H7 (cell line): ENCODE measurements around the gene LRIG1. TPM values are rescaled to one million over a fixed set of nuclear protein-coding genes. Genes with fewer than 3 reads are reported as not detected.

Experiments
- DNase-seq: peaks from one replicate; pipeline ENCODE4 v3.0.0; 2012
- H3K27me3 ChIP-seq: 2 replicates; pipeline ENCODE4 v1.6.0; 2011; ENCODE audit warnings: mild to moderate bottlenecking, low read length; ENCODE audit not compliant: control insufficient read depth, insufficient read depth
- H3K36me3 ChIP-seq: replicated peaks from 2 replicates; pipeline ENCODE4 v1.5.1; 2011; ENCODE audit warnings: low read length; ENCODE audit not compliant: control insufficient read depth, insufficient read depth
- H3K4me3 ChIP-seq: 2 replicates; pipeline ENCODE4 v1.5.1; 2011; ENCODE audit warnings: low read depth, mild to moderate bottlenecking, control low read depth, low read length, moderate library complexity; ENCODE audit not compliant: insufficient read depth
- total RNA-seq: library from RNA; depleted of rRNA; stranded (reverse); fragments of >200 nt; shearing (Covaris generic); gene quantifications from 2 replicates; pipeline ENCODE4 v1.2.3, GENCODE V29; 2014

Gene LRIG1
- total RNA-seq, 1 experiment from 2014 or later: 69.7 TPM

GRCh38 chr3:66400411-66401156, 100.2 kb downstream of the LRIG1 start:
- no peak for DNase-seq
- H3K4me3 ChIP-seq: no peak overlapping the region
- H3K36me3 ChIP-seq: peaks cover 46% of the 10 kb centered on the region
- no peaks in the 10 kb centered on the region for H3K27me3 ChIP-seq

GRCh38 chr3:66399529-66400232, 101.1 kb downstream of the LRIG1 start:
- Histone ChIP-seq H3K36me3 (peaks cover 45% of the 10 kb centered on the region), H3K4me3 (no peak overlapping the region)
- DNase-seq: no peak

GRCh38 chr3:66398228-66399025, 102.4 kb downstream of the LRIG1 start:
- Histone ChIP-seq H3K36me3 (peaks cover 44% of the 10 kb centered on the region), H3K4me3 (no peak overlapping the region), H3K27me3 (no peaks in the 10 kb centered on the region)
- no peak for DNase-seq

More at GRCh38 chr3:66399529-66400232, 101.1 kb downstream of the LRIG1 start:
- no peaks in the 10 kb centered on the region for H3K27me3 ChIP-seq

GRCh38 chr3:66397745-66398144, 103.1 kb downstream of the LRIG1 start:
- Histone ChIP-seq H3K36me3 (peaks cover 44% of the 10 kb centered on the region), H3K27me3 (no peaks in the 10 kb centered on the region), H3K4me3 (no peak overlapping the region)
- no peak for DNase-seq

- no peak for DNase-seq
- H3K27me3 ChIP-seq: no peaks in the 10 kb centered on the region
- H3K4me3 ChIP-seq: no peak overlapping the region
- H3K36me3 ChIP-seq: peaks cover 48% of the 10 kb centered on the region
Observed at GRCh38 chr3:66396888-66397287, 103.9 kb downstream of the LRIG1 start.

- Histone ChIP-seq H3K4me3 (no peak overlapping the region), H3K27me3 (no peaks in the 10 kb centered on the region), H3K36me3 (peaks cover 47% of the 10 kb centered on the region)
- no peak for DNase-seq
Observed at GRCh38 chr3:66396161-66396760, 104.6 kb downstream of the LRIG1 start.

GRCh38 chr3:66395635-66396034, 105.2 kb downstream of the LRIG1 start:
- DNase-seq: no peak
- Histone ChIP-seq H3K27me3 (no peaks in the 10 kb centered on the region), H3K4me3 (no peak overlapping the region), H3K36me3 (peaks cover 49% of the 10 kb centered on the region)

- Histone ChIP-seq H3K27me3 (no peaks in the 10 kb centered on the region), H3K36me3 (peaks cover 47% of the 10 kb centered on the region), H3K4me3 (no peak overlapping the region)
- DNase-seq: no peak
Observed at GRCh38 chr3:66394753-66395249, 106.0 kb downstream of the LRIG1 start.

GRCh38 chr3:66394019-66394752, 106.6 kb downstream of the LRIG1 start:
- Histone ChIP-seq H3K36me3 (peaks cover 45% of the 10 kb centered on the region), H3K27me3 (no peaks in the 10 kb centered on the region), H3K4me3 (no peak overlapping the region)
- no peak for DNase-seq

- H3K27me3 ChIP-seq: no peaks in the 10 kb centered on the region
- H3K4me3 ChIP-seq: no peak overlapping the region
- no peak for DNase-seq
- peaks cover 41% of the 10 kb centered on the region for H3K36me3 ChIP-seq
Observed at GRCh38 chr3:66393333-66394005, 107.4 kb downstream of the LRIG1 start.

- peak; percentile 18 for DNase-seq
- Histone ChIP-seq H3K27me3 (no peaks in the 10 kb centered on the region), H3K36me3 (peaks cover 37% of the 10 kb centered on the region), H3K4me3 (no peak overlapping the region)
Observed at GRCh38 chr3:66392966-66393332, 107.9 kb downstream of the LRIG1 start.

GRCh38 chr3:66392512-66392911, 108.3 kb downstream of the LRIG1 start:
- no peak overlapping the region for H3K4me3 ChIP-seq
- DNase-seq: no peak
- H3K27me3 ChIP-seq: no peaks in the 10 kb centered on the region
- peaks cover 36% of the 10 kb centered on the region for H3K36me3 ChIP-seq

- no peak for DNase-seq
- Histone ChIP-seq H3K4me3 (no peak overlapping the region), H3K36me3 (peaks cover 40% of the 10 kb centered on the region), H3K27me3 (no peaks in the 10 kb centered on the region)
Observed at GRCh38 chr3:66390013-66390412, 110.8 kb downstream of the LRIG1 start.
